ENCODE data around the gene RBMS2.

Gene RBMS2

DNA sequence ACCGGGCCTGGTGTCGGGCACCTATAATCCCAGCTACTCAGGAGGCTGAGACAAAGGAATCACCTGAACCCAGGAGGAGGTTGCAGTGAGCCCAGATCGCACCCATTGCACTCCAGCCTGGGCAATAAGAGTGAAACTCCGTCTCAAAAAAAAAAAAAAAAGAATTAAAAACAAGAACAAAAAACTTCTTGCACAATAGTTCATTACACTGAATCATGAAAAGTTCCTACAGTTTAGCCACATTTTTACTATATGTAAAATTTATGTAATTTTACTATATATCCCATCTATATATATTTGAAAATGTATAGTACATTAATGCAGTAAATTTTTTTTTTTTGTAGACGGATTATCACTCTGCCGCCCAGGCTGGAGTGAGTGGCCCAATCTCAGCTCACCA is 119.6 kb downstream of the RBMS2 start (continued):
- TF ChIP-seq CSRNP3 (CRISPR knock-in tag; IDR thresholded peaks at IDR 0.05) (no peak), ESRRG (CRISPR knock-in tag; IDR thresholded peaks at IDR 0.05) (no peak), ZNF565 (CRISPR knock-in tag; conservative IDR thresholded peaks at IDR 0.05; ENCODE audit: low read depth) (no peak), ZFP30 (CRISPR knock-in tag; IDR thresholded peaks at IDR 0.05) (no peak), GLIS3 (CRISPR knock-in tag; IDR thresholded peaks at IDR 0.05) (no peak)

GRCh38 chr12:56644654-56645053 is 123.0 kb downstream of the RBMS2 start:
- ATAC-seq: no peak
- TF ChIP-seq RARB (CRISPR knock-in tag; IDR thresholded peaks at IDR 0.05) (no peak), ZFP30 (CRISPR knock-in tag; IDR thresholded peaks at IDR 0.05) (no peak), ZNF8 (CRISPR knock-in tag; IDR thresholded peaks at IDR 0.05) (no peak), PPARA (CRISPR knock-in tag; IDR thresholded peaks at IDR 0.05; ENCODE audit: borderline replicate concordance) (no peak), ISL1 (CRISPR knock-in tag; IDR thresholded peaks at IDR 0.05) (no peak), TOX (CRISPR knock-in tag; IDR thresholded peaks at IDR 0.05; ENCODE audit: borderline replicate concordance) (no peak), CSRNP3 (CRISPR knock-in tag; IDR thresholded peaks at IDR 0.05) (no peak), SNAI2 (CRISPR knock-in tag; IDR thresholded peaks at IDR 0.05) (no peak), BACH2 (CRISPR knock-in tag; IDR thresholded peaks at IDR 0.05; ENCODE audit: borderline replicate concordance) (no peak), TSHZ2 (CRISPR knock-in tag; IDR thresholded peaks at IDR 0.05) (no peak), ESRRG (CRISPR knock-in tag; IDR thresholded peaks at IDR 0.05) (no peak), TCF4 (CRISPR knock-in tag; IDR thresholded peaks at IDR 0.05; ENCODE audit: borderline replicate concordance) (no peak)
- TF ChIP-seq, protein P1, sequence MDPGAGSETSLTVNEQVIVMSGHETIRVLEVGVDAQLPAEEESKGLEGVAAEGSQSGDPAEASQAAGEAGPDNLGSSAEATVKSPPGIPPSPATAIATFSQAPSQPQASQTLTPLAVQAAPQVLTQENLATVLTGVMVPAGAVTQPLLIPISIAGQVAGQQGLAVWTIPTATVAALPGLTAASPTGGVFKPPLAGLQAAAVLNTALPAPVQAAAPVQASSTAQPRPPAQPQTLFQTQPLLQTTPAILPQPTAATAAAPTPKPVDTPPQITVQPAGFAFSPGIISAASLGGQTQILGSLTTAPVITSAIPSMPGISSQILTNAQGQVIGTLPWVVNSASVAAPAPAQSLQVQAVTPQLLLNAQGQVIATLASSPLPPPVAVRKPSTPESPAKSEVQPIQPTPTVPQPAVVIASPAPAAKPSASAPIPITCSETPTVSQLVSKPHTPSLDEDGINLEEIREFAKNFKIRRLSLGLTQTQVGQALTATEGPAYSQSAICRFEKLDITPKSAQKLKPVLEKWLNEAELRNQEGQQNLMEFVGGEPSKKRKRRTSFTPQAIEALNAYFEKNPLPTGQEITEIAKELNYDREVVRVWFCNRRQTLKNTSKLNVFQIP (CRISPR knock-in tag; IDR thresholded peaks at IDR 0.05; ENCODE audit: borderline replicate concordance, low read depth): no peak
- TF ChIP-seq, protein P2, sequence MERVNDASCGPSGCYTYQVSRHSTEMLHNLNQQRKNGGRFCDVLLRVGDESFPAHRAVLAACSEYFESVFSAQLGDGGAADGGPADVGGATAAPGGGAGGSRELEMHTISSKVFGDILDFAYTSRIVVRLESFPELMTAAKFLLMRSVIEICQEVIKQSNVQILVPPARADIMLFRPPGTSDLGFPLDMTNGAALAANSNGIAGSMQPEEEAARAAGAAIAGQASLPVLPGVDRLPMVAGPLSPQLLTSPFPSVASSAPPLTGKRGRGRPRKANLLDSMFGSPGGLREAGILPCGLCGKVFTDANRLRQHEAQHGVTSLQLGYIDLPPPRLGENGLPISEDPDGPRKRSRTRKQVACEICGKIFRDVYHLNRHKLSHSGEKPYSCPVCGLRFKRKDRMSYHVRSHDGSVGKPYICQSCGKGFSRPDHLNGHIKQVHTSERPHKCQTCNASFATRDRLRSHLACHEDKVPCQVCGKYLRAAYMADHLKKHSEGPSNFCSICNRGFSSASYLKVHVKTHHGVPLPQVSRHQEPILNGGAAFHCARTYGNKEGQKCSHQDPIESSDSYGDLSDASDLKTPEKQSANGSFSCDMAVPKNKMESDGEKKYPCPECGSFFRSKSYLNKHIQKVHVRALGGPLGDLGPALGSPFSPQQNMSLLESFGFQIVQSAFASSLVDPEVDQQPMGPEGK (CRISPR knock-in tag; IDR thresholded peaks at IDR 0.05; ENCODE audit: borderline replicate concordance): no peak
- TF ChIP-seq, protein P3, sequence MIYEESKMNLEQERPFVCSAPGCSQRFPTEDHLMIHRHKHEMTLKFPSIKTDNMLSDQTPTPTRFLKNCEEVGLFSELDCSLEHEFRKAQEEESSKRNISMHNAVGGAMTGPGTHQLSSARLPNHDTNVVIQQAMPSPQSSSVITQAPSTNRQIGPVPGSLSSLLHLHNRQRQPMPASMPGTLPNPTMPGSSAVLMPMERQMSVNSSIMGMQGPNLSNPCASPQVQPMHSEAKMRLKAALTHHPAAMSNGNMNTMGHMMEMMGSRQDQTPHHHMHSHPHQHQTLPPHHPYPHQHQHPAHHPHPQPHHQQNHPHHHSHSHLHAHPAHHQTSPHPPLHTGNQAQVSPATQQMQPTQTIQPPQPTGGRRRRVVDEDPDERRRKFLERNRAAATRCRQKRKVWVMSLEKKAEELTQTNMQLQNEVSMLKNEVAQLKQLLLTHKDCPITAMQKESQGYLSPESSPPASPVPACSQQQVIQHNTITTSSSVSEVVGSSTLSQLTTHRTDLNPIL (CRISPR knock-in tag; IDR thresholded peaks at IDR 0.05; ENCODE audit: low read depth): no peak

DNA sequence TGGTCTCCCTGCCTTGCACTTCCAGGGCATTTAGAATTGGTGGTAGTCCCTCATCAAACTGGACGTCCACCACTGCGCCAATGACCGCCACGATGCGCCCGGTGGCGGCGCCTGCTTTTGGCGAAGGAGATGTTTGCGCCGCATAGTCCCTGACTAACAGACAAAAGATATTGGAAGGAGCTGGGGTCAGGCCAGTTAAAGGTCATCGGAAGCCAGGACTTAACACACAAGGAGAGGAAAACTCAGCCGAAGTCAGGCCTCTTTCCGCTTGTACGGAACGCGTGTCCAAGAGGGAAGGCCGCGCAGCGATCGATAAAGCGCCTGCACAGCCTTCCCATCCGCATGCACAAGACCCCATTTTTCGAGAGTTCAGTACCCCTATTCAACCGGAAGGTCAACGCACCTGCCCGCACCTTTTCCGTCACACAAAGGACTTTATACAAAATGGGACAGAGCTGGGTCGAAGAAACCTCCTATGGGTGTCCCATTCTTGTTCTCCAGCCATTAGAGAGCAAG is 123.6 kb downstream of the RBMS2 start:
- no peak for TF ChIP-seq ISL1 (CRISPR knock-in tag; IDR thresholded peaks at IDR 0.05)
- TF ChIP-seq ARNTL (CRISPR knock-in tag; IDR thresholded peaks at IDR 0.05; ENCODE audit: borderline replicate concordance, low read depth): no peak
- TF ChIP-seq ZNF70 (CRISPR knock-in tag; IDR thresholded peaks at IDR 0.05): no peak
- no peak for TF ChIP-seq TOX (CRISPR knock-in tag; IDR thresholded peaks at IDR 0.05; ENCODE audit: borderline replicate concordance)
- TF ChIP-seq ZNF8 (CRISPR knock-in tag; IDR thresholded peaks at IDR 0.05): no peak
- TF ChIP-seq OSR1 (CRISPR knock-in tag; IDR thresholded peaks at IDR 0.05): no peak
- TF ChIP-seq GLIS3 (CRISPR knock-in tag; IDR thresholded peaks at IDR 0.05): no peak
- no peak for TF ChIP-seq CSDC2 (CRISPR knock-in tag; IDR thresholded peaks at IDR 0.05)
- no peak for TF ChIP-seq BACH2 (CRISPR knock-in tag; IDR thresholded peaks at IDR 0.05; ENCODE audit: borderline replicate concordance)
- no peak for TF ChIP-seq RARB (CRISPR knock-in tag; IDR thresholded peaks at IDR 0.05)
- no peak for TF ChIP-seq ZFP30 (CRISPR knock-in tag; IDR thresholded peaks at IDR 0.05)
- TF ChIP-seq, protein P2 (CRISPR knock-in tag; IDR thresholded peaks at IDR 0.05; ENCODE audit: borderline replicate concordance): no peak
- peak; percentile 21 for ATAC-seq
